Lower lobe of right lung (tissue), 2 donors: ENCODE measurements around the gene VAMP8. TPM values are rescaled to one million over a fixed set of nuclear protein-coding genes. Genes with fewer than 3 reads are reported as not detected.
"Not testable (repeated sequence)": the region's sequence is repeated elsewhere in the genome, so short reads cannot be mapped to it uniquely, and the experiment has no call there.

ENCODE experiments used
- ATAC-seq, 2 donors: fragments of 200-7000 bp; cut with Tn5 transposase; one replicate each; pipeline ENCODE4 v1.9.1; 2020 to 2022; ENCODE audit warnings: mild to moderate bottlenecking in 2 of 2, moderate library complexity in 2 of 2
- DNase-seq: peaks from one replicate; pipeline ENCODE4 v3.0.0-alpha.2; 2020
- H3K27ac ChIP-seq: fragments of 200-600 bp; one replicate; pipeline ENCODE4 v1.8.0; 2022
- H3K27me3 ChIP-seq: fragments of 200-600 bp; one replicate; pipeline ENCODE4 v1.8.0; 2022; ENCODE audit warnings: low read depth
- H3K36me3 ChIP-seq: fragments of 200-600 bp; one replicate; pipeline ENCODE4 v1.8.0; 2022; ENCODE audit warnings: mild to moderate bottlenecking
- H3K4me1 ChIP-seq: fragments of 200-600 bp; one replicate; pipeline ENCODE4 v1.8.0; 2022
- H3K4me3 ChIP-seq: fragments of 200-600 bp; one replicate; pipeline ENCODE4 v1.8.0; 2022; ENCODE audit warnings: mild to moderate bottlenecking
- H3K9me3 ChIP-seq: fragments of 200-600 bp; one replicate; pipeline ENCODE4 v1.8.0; 2022
- CTCF ChIP-seq: fragments of 200-600 bp; IDR thresholded peaks from one replicate; pipeline ENCODE4 v1.8.0; 2022; ENCODE audit warnings: antibody characterized with exemption, mild to moderate bottlenecking
- intact Hi-C: fragments of 100-400 bp; cut with DNase I; formaldehyde crosslinking; loops from one replicate; pipeline ENCODE4 v1.11.0; 2022
- total RNA-seq: library from RNA; stranded (reverse); fragmentation: NEBNext Ultra II Directional; extraction: Animal tissue kit (Norgen Biotek cat#: 25700); gene quantifications from one replicate; pipeline ENCODE4 v1.2.1, GENCODE V29; 2021
- donor health status: DM: no; HTN: yes; CAD: no; lungs with severe emphysema.

The VAMP8 gene
- total RNA-seq, 1 donor from 2014 or later = 272 TPM

GRCh38 chr2:85600235-85600575 is 22.8 kb downstream of the VAMP8 start:
- no peak overlapping the region for H3K4me3 ChIP-seq
- H3K27me3 ChIP-seq = no peaks in the 10 kb centered on the region
- intact Hi-C loops = no loop called here
- DNase-seq = no peak
- peaks cover 52% of the 10 kb centered on the region for H3K4me1 ChIP-seq
- no peak overlapping the region for H3K27ac ChIP-seq
- peaks cover 46% of the 10 kb centered on the region for H3K36me3 ChIP-seq
- no peaks in the 10 kb centered on the region for H3K9me3 ChIP-seq
- ATAC-seq = no peak
- TF ChIP-seq CTCF = no peak

- intact Hi-C loops = no loop called here
- DNase-seq (no peak), ATAC-seq (no peak)
- H3K36me3 ChIP-seq = peaks cover 46% of the 10 kb centered on the region
- peak overlapping the region; percentile 82 for H3K4me3 ChIP-seq
- TF ChIP-seq CTCF = no peak
- H3K27ac ChIP-seq = peak overlapping the region; percentile 90
- peaks cover 60% of the 10 kb centered on the region for H3K4me1 ChIP-seq
- no peaks in the 10 kb centered on the region for H3K9me3 ChIP-seq
- no peaks in the 10 kb centered on the region for H3K27me3 ChIP-seq
These were observed 23.8 kb downstream of the VAMP8 start for GRCh38 chr2:85600951-85601770.

- H3K4me3 ChIP-seq = peak overlapping the region; percentile 82
- TF ChIP-seq CTCF = no peak
- peak; percentile 83 for DNase-seq
- H3K27me3 ChIP-seq = no peaks in the 10 kb centered on the region
- no peaks in the 10 kb centered on the region for H3K9me3 ChIP-seq
- intact Hi-C loops = no loop called here
- peaks cover 41% of the 10 kb centered on the region for H3K36me3 ChIP-seq
- H3K27ac ChIP-seq = peak overlapping the region; percentile 90
- H3K4me1 ChIP-seq = peaks cover 60% of the 10 kb centered on the region
- ATAC-seq = peak; percentile 76 to 78
These were observed 24.5 kb downstream of the VAMP8 start for GRCh38 chr2:85601771-85602475.

GRCh38 chr2:85602476-85603234 is 25.3 kb downstream of the VAMP8 start, which contains the start of gene TMEM150A:
TMEM150A (minus strand) TSS chr2:85602698; CDS start chr2:85601948, 750 bp downstream.
- Histone ChIP-seq H3K36me3 (peaks cover 41% of the 10 kb centered on the region), H3K27me3 (no peaks in the 10 kb centered on the region), H3K4me3 (peak within 1 kb of the TSS; percentile 82), H3K4me1 (peaks cover 60% of the 10 kb centered on the region), H3K27ac (peak within 1 kb of the TSS; percentile 90), H3K9me3 (no peaks in the 10 kb centered on the region)
- intact Hi-C loops = no loop called here
- peak; percentile 58 for TF ChIP-seq CTCF
- DNase-seq = peak; percentile 98
- peak; percentile 95 to 96 for ATAC-seq

- H3K4me1 ChIP-seq = peaks cover 74% of the 10 kb centered on the region
- H3K9me3 ChIP-seq, intact Hi-C loops: not testable (repeated sequence)
These were observed 26.7 kb downstream of the VAMP8 start for GRCh38 chr2:85604133-85604444.

More at GRCh38 chr2:85604133-85604444, 26.7 kb downstream of the VAMP8 start:
- H3K36me3 ChIP-seq = peaks cover 41% of the 10 kb centered on the region
- peak overlapping the region; percentile 90 for H3K27ac ChIP-seq
- peak overlapping the region; percentile 82 for H3K4me3 ChIP-seq
- not testable (repeated sequence) for DNase-seq, H3K27me3 ChIP-seq, ATAC-seq
